GM23338 (cell line): Measurements from ENCODE around the gene DTD1.

Experiments used
- EZH2 ChIP-seq: fragments of 200-600 bp; sonication (generic); IDR thresholded peaks from one replicate; pipeline ENCODE4 v1.8.0; 2017; ENCODE audit warnings: antibody characterized with exemption, mild to moderate bottlenecking, low read depth; ENCODE audit not compliant: unreplicated experiment
- POLR2AphosphoS5 ChIP-seq: IDR thresholded peaks from 2 replicates; pipeline ENCODE4 v1.6.1; 2016; ENCODE audit warnings: antibody characterized with exemption, low read depth
- TF ChIP-seq, protein P1 (sequence below), 2 experiments: fragments of 200-600 bp in 1 of 2; sonication (generic) in 1 of 2; conservative IDR thresholded peaks; 2 replicates each; pipeline versions ENCODE4 v1.5.1 to v1.6.1; 2016 to 2017; ENCODE audit warnings: antibody characterized with exemption in 2 of 2, low read depth in 2 of 2, mild to moderate bottlenecking in 2 of 2, moderate library complexity in 1 of 2

DNA sequence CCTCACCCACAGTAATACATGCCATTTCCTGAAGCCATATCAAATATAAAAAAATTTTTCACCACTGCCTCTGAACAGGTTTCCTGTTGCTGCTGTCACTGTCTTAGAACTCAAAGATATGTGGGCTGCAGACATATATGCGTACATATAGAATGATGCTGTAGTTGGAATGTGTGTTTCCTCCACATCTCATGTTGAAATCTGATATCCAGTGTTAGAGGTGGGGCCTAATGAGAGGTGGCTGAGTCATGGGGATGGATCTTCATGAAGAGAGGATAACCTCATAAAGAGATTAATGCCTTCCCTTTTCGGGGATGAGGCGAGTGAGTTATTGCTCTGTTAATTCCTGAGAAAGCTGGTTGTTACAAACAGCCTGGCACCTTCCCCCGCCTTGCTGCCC is 218.0 kb downstream of the DTD1 start:
- no peak for TF ChIP-seq EZH2
- TF ChIP-seq, protein P1, sequence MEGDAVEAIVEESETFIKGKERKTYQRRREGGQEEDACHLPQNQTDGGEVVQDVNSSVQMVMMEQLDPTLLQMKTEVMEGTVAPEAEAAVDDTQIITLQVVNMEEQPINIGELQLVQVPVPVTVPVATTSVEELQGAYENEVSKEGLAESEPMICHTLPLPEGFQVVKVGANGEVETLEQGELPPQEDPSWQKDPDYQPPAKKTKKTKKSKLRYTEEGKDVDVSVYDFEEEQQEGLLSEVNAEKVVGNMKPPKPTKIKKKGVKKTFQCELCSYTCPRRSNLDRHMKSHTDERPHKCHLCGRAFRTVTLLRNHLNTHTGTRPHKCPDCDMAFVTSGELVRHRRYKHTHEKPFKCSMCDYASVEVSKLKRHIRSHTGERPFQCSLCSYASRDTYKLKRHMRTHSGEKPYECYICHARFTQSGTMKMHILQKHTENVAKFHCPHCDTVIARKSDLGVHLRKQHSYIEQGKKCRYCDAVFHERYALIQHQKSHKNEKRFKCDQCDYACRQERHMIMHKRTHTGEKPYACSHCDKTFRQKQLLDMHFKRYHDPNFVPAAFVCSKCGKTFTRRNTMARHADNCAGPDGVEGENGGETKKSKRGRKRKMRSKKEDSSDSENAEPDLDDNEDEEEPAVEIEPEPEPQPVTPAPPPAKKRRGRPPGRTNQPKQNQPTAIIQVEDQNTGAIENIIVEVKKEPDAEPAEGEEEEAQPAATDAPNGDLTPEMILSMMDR (conservative IDR thresholded peaks at IDR 0.05; ENCODE audit: low read depth in 2 of 2), result no peak
- TF ChIP-seq POLR2AphosphoS5, result no peak
